SU-DHL-6 (cell line): ENCODE data around the gene TBC1D8.

Experiments used
- EZH2phosphoT487 ChIP-seq: fragments of 200-600 bp; sonication (generic), shearing (Covaris generic); conservative IDR thresholded peaks from 2 replicates; pipeline ENCODE4 v1.6.1; 2018; ENCODE audit warnings: mild to moderate bottlenecking, antibody characterized with exemption, low read length, moderate library complexity, mixed read lengths
- TF ChIP-seq, protein P1 (sequence below): fragments of 200-600 bp; sonication (generic); IDR thresholded peaks from one replicate; pipeline ENCODE4 v1.5.1; 2017; ENCODE audit warnings: antibody characterized with exemption, mild to moderate bottlenecking, low read length, moderate library complexity; ENCODE audit not compliant: insufficient read depth, poor library complexity, severe bottlenecking

DNA sequence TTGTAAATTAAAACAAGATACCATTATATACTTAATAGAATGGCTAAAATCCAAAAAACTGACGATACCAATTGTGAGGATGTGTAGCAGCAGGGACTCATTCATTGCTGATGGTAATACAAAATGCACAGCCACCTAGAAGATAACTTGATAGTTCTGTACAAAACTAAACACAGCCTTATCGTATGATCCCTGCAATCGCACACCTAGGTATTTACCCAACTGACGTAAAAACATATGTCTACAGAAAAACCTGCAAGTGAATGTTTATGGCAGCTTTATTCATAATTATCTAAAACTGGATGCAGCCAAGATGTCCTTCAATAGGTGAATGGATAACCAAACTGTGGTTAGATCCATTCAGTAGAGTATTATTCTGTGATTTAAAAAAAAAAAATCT lies 45.5 kb downstream of the TBC1D8 start:
- TF ChIP-seq, protein P1, sequence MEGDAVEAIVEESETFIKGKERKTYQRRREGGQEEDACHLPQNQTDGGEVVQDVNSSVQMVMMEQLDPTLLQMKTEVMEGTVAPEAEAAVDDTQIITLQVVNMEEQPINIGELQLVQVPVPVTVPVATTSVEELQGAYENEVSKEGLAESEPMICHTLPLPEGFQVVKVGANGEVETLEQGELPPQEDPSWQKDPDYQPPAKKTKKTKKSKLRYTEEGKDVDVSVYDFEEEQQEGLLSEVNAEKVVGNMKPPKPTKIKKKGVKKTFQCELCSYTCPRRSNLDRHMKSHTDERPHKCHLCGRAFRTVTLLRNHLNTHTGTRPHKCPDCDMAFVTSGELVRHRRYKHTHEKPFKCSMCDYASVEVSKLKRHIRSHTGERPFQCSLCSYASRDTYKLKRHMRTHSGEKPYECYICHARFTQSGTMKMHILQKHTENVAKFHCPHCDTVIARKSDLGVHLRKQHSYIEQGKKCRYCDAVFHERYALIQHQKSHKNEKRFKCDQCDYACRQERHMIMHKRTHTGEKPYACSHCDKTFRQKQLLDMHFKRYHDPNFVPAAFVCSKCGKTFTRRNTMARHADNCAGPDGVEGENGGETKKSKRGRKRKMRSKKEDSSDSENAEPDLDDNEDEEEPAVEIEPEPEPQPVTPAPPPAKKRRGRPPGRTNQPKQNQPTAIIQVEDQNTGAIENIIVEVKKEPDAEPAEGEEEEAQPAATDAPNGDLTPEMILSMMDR: no peak
- no peak for TF ChIP-seq EZH2phosphoT487
